GM12874 (cell line): ENCODE results near the gene HEATR9.
A peak's percentile ranks its signal among the peaks of the same experiment; 100 is the strongest.

Source experiments
- TF ChIP-seq, protein P1 (sequence below): IDR thresholded peaks from 2 replicates; pipeline ENCODE4 v1.5.1; 2011; ENCODE audit warnings: low read depth, mild to moderate bottlenecking, control low read depth, low read length, moderate library complexity; ENCODE audit not compliant: insufficient read depth

HEATR9 gene

DNA sequence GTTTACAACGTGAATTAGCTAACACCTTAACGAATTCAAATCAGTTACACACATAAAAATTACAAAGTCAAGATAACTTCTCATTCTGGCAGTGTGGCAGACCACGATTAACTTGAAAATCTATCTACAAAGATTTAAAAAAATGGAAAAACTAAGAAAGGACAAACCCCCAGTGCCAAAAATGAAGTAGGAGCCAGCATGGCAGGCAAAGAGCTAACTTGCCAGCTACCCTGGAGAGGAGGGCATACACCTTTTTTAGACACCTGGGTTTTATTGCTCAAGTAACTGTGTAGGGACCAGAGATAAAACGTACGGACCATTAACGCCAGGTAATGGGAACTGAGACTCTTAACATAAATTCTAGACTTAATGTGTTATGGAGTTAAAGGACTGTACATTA is 56.9 kb downstream of the HEATR9 start:
- TF ChIP-seq, protein P1, sequence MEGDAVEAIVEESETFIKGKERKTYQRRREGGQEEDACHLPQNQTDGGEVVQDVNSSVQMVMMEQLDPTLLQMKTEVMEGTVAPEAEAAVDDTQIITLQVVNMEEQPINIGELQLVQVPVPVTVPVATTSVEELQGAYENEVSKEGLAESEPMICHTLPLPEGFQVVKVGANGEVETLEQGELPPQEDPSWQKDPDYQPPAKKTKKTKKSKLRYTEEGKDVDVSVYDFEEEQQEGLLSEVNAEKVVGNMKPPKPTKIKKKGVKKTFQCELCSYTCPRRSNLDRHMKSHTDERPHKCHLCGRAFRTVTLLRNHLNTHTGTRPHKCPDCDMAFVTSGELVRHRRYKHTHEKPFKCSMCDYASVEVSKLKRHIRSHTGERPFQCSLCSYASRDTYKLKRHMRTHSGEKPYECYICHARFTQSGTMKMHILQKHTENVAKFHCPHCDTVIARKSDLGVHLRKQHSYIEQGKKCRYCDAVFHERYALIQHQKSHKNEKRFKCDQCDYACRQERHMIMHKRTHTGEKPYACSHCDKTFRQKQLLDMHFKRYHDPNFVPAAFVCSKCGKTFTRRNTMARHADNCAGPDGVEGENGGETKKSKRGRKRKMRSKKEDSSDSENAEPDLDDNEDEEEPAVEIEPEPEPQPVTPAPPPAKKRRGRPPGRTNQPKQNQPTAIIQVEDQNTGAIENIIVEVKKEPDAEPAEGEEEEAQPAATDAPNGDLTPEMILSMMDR = no peak

DNA sequence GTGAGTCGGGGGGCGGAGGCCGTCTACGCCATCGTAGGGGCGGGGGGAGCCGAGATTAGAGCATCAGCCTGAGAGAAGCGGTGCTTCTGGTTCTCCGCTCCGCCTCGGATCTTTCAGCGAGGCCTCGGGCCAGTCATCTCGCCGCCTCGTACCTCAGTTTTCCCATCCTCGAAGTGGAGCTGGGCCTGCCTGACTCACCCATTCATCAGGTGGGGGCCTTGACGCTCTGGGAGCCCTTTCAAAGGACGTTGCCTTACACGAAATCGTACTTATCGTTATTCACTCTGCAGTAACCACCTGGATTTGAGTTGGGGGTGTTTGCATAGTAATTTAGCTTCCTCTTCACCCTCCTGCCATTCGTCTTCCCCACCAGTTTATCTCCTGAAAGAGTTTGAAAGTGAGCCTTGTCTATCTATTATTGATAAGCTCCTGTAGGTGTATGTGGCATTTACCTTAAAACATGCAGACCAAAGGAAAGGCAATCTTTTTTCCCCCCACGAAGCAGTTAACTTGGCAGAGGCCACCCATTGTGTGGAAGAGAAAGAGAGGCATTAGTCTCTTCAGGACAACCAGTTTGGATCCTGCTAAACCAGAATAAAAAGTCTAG is 58.7 kb downstream of the HEATR9 start:
- TF ChIP-seq, protein P1 = no peak

DNA sequence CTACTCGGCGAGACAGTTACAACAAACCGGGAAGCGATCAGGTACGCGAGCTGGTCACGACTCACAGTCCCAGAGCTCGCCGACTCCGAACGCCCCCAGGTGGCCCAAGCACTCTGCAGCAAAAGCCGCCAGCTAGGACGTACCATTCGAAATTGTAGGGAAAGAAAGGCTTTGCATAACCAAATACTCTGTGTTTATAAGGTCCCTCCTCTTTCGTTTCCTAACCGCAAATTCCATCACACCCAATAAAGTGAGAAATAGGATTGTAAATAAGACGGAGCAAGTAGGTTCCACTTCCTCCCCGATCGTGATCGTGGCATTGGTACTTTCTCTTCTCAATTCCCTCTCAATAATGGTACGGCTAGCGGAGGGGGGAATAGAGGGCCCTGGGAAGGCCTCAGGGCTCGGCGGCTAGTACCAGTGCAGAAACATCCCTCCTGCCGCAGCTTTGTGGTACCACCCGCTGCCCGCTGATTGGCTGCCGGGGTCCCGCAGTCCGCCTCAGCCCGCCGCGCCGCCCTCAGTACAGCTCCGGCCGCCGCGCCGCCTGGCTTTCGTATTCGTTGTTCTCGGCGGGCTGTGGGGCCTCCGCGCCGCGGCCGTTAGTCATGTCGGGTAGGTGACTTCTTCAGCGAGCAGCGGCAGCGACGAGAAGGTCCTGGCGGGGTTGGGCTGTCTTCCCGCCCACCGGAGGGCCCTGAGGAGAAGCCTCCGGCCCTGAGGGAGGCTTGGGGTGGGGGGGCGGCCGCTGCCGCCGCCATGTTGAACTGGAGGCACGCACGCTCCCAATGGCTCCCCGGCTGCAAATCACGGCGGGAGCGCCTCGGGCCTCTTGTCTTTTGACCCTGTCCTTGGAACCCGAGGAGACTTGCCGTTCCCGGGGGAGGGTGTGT is 59.5 kb downstream of the HEATR9 start, which contains the start of gene TAF15:
TAF15 (plus strand) TSS at position 523 of the 893 bp plus-strand sequence; CDS start at position 609, 86 bp downstream.
- TF ChIP-seq, protein P1 = peak; percentile 84

DNA sequence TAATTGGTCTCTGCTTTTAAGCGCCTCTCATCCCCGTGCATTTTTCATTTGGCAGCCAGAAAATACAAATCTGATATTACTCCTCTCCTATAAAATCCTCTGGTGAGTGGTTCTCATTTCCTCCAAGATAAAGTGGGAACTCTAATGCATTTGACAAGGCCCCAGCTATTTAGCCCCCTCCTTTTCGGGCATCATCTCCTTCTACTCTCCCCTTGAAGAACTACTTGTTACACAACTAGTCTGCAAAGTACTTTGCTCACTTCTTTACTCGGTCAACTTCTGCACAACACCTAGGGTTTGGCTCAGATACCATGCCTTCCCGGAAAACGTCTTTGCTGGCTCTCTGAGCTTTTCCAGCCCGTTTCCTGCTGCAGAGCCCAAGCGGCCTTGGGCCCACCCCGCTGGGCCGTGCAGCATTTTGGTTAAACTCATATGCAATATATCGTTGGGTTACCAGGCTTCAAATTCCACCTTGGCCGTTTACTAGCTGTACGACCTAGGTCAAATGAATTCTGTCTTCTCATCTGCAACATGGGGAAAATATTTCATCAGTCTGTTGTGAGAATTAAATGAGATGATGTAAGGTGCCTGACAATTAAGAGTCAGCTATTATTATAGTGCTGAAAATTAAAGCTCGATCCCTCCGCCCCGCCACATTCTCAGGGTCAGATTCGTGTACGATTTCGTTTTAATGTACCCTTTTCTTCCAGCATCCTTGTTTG is 60.3 kb downstream of the HEATR9 start:
- TF ChIP-seq, protein P1 = no peak

DNA sequence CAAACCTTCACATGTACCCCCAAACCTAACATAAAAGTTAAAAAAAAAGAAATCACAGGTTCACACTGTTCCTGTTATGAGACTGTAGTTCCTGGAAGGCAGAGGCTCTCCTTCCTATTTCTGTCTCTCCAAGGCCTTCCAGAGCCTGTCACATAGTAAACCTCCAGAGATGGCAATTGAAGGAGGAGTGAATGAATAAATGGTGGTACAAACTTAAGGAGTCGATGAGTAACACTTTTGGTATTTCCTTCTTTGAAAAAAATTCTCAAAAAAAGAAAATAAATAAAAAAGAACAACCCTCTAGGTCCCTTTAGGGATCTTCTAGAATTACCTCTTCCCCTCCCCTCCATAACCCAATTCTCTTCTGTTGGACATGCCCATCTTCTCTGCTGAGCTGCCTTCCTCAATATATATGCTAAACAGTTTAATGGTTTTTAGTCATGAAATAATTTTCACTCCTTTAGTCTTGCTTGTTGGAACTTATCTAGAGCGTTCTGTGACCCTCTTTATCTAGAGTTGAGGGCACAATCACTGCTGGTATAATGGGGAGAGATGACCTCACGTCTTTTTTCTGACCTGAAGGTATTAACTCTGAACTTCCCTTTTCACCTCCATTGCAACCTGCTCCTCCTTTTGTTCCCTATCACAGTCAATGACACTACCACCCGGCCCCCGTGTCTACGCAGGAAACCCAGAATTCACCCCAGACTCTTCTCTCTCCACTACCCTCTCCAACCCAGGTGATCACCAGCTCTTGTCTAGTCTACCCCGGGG is 61.1 kb downstream of the HEATR9 start:
- TF ChIP-seq, protein P1 = no peak
